Measurements from ENCODE around the gene OSGIN1. TPM values are rescaled to one million over a fixed set of nuclear protein-coding genes. Genes with fewer than 3 reads are reported as not detected.

OSGIN1 gene
- total and polyA plus RNA-seq, 5 experiments from 2014 or later, result 0.26 to 2.2 (median 2.0) TPM; not detected in 2

GRCh38 chr16:84015399-84015798 is 62.4 kb downstream of the OSGIN1 start:
- Mint-ChIP-seq H3K27ac (peak overlapping the region in 1 of 10 donors; percentile 20), H3K9me3 (peaks cover 0 to 20% (median 4%) of the 10 kb centered on the region in 9 donors), H3K4me3 (no peak overlapping the region), H3K27me3 (peaks cover 0 to 10% (median 2%) of the 10 kb centered on the region in 5 donors), H3K36me3 (peaks cover 0 to 6% (median 0%) of the 10 kb centered on the region in 3 donors), H3K4me1 (peaks cover 7 to 12% (median 9%) of the 10 kb centered on the region in 4 donors)
- no peak for DNase-seq
- POLR2A ChIA-PET, result no interaction called here
- no peak for ATAC-seq

Other genes with a start within 250 kb of the OSGIN1 start
- gene HSBP1, start 145.3 kb upstream of the OSGIN1 start, total RNA-seq, result 10 to 100 TPM; 25.3 to 30.1 TPM
- 10 to 100 TPM; 17.6 to 25.6 (median 20.8) TPM for gene HSBP1, start 145.3 kb upstream of the OSGIN1 start, polyA plus RNA-seq
- gene MLYCD, start 54.1 kb upstream of the OSGIN1 start, total RNA-seq, result 10 to 100 TPM in 1 of 2 experiments, 1 to 10 TPM in 1; 9.5 to 10.1 TPM
- gene MLYCD, start 54.1 kb upstream of the OSGIN1 start, polyA plus RNA-seq, result 1 to 10 TPM in 1 of 3 donors, under 1 TPM in 2; 0.69 to 2.2 (median 0.92) TPM
- not detected for gene NECAB2, start 15.0 kb downstream of the OSGIN1 start, total RNA-seq
- not detected for gene NECAB2, start 15.0 kb downstream of the OSGIN1 start, polyA plus RNA-seq
- not detected for gene SLC38A8, start 89.6 kb downstream of the OSGIN1 start, total RNA-seq
- not detected for gene SLC38A8, start 89.6 kb downstream of the OSGIN1 start, polyA plus RNA-seq
- 100 to 1,000 TPM; 141 to 150 TPM for gene MBTPS1, start 163.7 kb downstream of the OSGIN1 start, total RNA-seq
- gene MBTPS1, start 163.7 kb downstream of the OSGIN1 start, polyA plus RNA-seq, result 10 to 100 TPM; 50.9 to 71.4 (median 51.2) TPM
- gene HSDL1, start 191.9 kb downstream of the OSGIN1 start, total RNA-seq, result 10 to 100 TPM; 23.6 to 24.8 TPM
- 10 to 100 TPM in 2 of 3 donors, 1 to 10 TPM in 1; 8.4 to 14.7 (median 14.2) TPM for gene HSDL1, start 191.9 kb downstream of the OSGIN1 start, polyA plus RNA-seq
- gene DNAAF1, start 192.1 kb downstream of the OSGIN1 start, total RNA-seq, result under 1 TPM; 0.18 to 0.19 TPM
- under 1 TPM in 2 of 3 donors, not detected in 1; 0.08 to 0.98 TPM for gene DNAAF1, start 192.1 kb downstream of the OSGIN1 start, polyA plus RNA-seq
- gene TAF1C, start 233.8 kb downstream of the OSGIN1 start, total RNA-seq, result 100 to 1,000 TPM; 107 to 110 TPM
- gene TAF1C, start 233.8 kb downstream of the OSGIN1 start, polyA plus RNA-seq, result 1 to 10 TPM; 4.2 to 8.3 (median 7.9) TPM
- gene ADAD2, start 237.9 kb downstream of the OSGIN1 start, total RNA-seq, result not detected
- gene ADAD2, start 237.9 kb downstream of the OSGIN1 start, polyA plus RNA-seq, result under 1 TPM; 0.10 to 0.21 (median 0.12) TPM

All from naive thymus-derived CD8-positive, alpha-beta T cell (primary cell).